Measurements from ENCODE around the gene SMG9.

SMG9 gene

DNA sequence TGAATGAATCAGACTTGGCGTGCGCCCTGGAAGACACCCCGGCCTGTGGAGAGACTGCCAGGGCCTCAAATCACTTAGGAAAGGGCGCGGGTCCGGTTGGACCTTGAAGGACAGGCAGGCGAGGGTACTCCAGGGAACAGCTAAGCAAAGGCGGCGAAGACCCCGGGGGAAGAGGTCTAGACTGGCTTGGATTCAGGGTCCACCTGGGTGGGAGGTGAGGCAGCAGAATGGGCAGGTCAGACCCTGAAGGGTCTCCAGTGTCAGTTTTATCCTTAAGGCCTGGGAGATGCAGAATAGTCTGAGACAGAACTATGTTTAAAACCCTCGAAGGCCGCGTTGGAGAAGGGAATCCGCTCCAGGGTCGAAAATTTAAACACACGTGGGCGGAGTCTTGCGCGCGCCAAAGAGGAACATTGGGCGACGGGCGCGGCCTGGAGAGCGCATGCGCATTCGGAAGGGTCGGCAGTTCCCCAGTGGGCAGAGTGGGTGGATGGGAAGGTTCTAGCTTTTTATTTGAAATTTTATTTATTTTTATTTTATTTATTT is 567 bp upstream of the SMG9 start:
- peak overlapping the region; percentile 100 for H3K27ac Mint-ChIP-seq
- H3K36me3 Mint-ChIP-seq, result peaks cover 30 to 47% of the 10 kb centered on the region in 2 donors
- H3K27me3 Mint-ChIP-seq, result no peaks in the 10 kb centered on the region
- ATAC-seq (replicated peaks) (no peak), DNase-seq (peak; percentile 75)
- peak overlapping the region; percentile 97 to 99 for H3K4me3 Mint-ChIP-seq
- H3K9me3 Mint-ChIP-seq, result no peaks in the 10 kb centered on the region
- peaks cover 46 to 81% of the 10 kb centered on the region in 2 donors for H3K4me1 Mint-ChIP-seq

GRCh38 chr19:43754253-43754502 is 584 bp downstream of the SMG9 start:
- no peak for DNase-seq
- H3K27ac Mint-ChIP-seq, result peak overlapping the region; percentile 100
- no peaks in the 10 kb centered on the region for H3K9me3 Mint-ChIP-seq
- no peaks in the 10 kb centered on the region for H3K27me3 Mint-ChIP-seq
- peak in 1 of 2 donors; percentile 72 for ATAC-seq (replicated peaks)
- H3K36me3 Mint-ChIP-seq, result peaks cover 36 to 52% of the 10 kb centered on the region in 2 donors
- peak overlapping the region; percentile 97 to 99 for H3K4me3 Mint-ChIP-seq
- peaks cover 47 to 82% of the 10 kb centered on the region in 2 donors for H3K4me1 Mint-ChIP-seq

- H3K9me3 Mint-ChIP-seq, result no peaks in the 10 kb centered on the region
- peaks cover 51 to 73% of the 10 kb centered on the region in 2 donors for H3K4me1 Mint-ChIP-seq
- ATAC-seq (replicated peaks), result no peak
- DNase-seq, result no peak
- H3K27me3 Mint-ChIP-seq, result no peaks in the 10 kb centered on the region
- H3K4me3 Mint-ChIP-seq, result no peak overlapping the region
- peak overlapping the region; percentile 100 for H3K27ac Mint-ChIP-seq
- H3K36me3 Mint-ChIP-seq, result peaks cover 48 to 62% of the 10 kb centered on the region in 2 donors
Measured at GRCh38 chr19:43752287-43752875, 2.4 kb downstream of the SMG9 start.

DNA sequence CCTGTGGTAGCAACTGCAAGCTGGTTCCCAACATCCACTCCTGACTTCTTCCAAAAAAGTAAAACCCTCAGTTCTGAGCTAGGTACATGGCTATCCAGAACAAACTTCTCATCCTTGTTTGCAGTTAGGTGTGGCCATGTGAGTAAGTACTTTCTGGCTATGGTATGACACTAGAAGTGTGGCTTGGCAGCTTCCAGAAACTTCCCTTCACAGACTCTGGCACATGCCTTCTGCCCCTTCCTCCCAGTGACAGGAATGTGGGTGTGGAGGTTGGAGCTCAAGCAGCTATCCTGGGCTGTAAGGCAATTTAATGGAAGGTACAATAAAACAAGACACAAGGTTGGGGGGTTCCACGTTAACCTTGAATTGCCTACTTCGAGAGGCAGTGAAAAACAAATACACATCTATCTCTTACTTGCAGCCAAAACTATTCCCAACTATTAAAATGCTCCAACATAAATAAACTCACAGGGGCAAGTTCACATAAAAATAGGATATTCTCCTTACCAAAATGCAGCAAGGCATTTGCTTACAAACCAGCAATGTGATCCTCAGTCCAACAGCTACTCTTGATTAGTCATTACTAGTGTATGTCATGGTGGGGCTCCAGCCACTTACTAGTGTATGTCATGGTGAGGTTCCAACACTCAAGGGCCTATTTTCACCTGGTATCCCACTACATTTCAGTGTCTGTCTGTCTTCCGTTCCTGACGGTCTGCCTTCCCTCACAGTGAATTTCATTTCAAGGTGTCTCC is 3.1 kb downstream of the SMG9 start:
- Mint-ChIP-seq H3K4me3 (no peak overlapping the region), H3K4me1 (peaks cover 50 to 66% of the 10 kb centered on the region in 2 donors)

GRCh38 chr19:43749898-43750297 is 4.9 kb downstream of the SMG9 start:
- DNase-seq, result no peak
- H3K36me3 Mint-ChIP-seq, result peaks cover 51 to 58% of the 10 kb centered on the region in 2 donors

More for the DNA sequence above, 3.1 kb downstream of the SMG9 start:
- H3K9me3 Mint-ChIP-seq, result no peaks in the 10 kb centered on the region
- no peaks in the 10 kb centered on the region for H3K27me3 Mint-ChIP-seq
- peaks cover 52 to 63% of the 10 kb centered on the region in 2 donors for H3K36me3 Mint-ChIP-seq
- ATAC-seq (replicated peaks), result no peak
- H3K27ac Mint-ChIP-seq, result peak overlapping the region; percentile 100
- no peak for DNase-seq

GRCh38 chr19:43749152-43749551 is 5.6 kb downstream of the SMG9 start:
- Mint-ChIP-seq H3K36me3 (peaks cover 52 to 58% of the 10 kb centered on the region in 2 donors), H3K27ac (peak overlapping the region; percentile 93), H3K4me1 (peaks cover 46 to 57% of the 10 kb centered on the region in 2 donors), H3K27me3 (no peaks in the 10 kb centered on the region), H3K9me3 (no peaks in the 10 kb centered on the region), H3K4me3 (no peak overlapping the region)
- no peak for ATAC-seq (replicated peaks)
- no peak for DNase-seq

More at GRCh38 chr19:43749898-43750297, 4.9 kb downstream of the SMG9 start:
- Mint-ChIP-seq H3K9me3 (no peaks in the 10 kb centered on the region), H3K4me3 (no peak overlapping the region), H3K4me1 (peaks cover 46 to 61% of the 10 kb centered on the region in 2 donors), H3K27ac (no peak overlapping the region), H3K27me3 (no peaks in the 10 kb centered on the region)
- no peak for ATAC-seq (replicated peaks)

- Mint-ChIP-seq H3K4me1 (peaks cover 45 to 52% of the 10 kb centered on the region in 2 donors), H3K27me3 (no peaks in the 10 kb centered on the region), H3K4me3 (peak overlapping the region in 1 of 2 donors; percentile 63), H3K9me3 (no peaks in the 10 kb centered on the region), H3K27ac (peak overlapping the region; percentile 93), H3K36me3 (peaks cover 57 to 63% of the 10 kb centered on the region in 2 donors)
- DNase-seq (no peak), ATAC-seq (replicated peaks) (no peak)
Measured at GRCh38 chr19:43748685-43749084, 6.1 kb downstream of the SMG9 start.

DNA sequence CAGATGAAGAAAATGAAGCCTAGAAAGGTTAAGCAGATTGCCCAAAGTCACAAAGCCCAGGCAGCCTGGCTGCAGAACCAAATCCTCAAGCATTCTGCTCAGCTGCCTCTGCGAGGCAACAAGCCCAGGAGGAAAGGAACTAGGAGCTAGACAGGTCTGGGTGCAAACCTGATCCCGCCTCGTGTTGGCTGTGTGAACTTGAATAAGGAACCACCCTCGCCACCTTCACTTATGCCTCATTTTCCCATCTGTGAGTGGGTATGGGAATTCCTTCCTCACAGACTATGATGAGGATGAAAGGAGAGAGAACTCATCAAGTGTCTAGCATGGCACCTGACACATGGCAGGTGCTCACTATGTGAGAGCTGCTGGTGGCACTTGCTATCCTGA is 6.6 kb downstream of the SMG9 start:
- no peak for ATAC-seq (replicated peaks)
- no peak for DNase-seq
- Mint-ChIP-seq H3K27ac (peak overlapping the region; percentile 93), H3K36me3 (peaks cover 59 to 63% of the 10 kb centered on the region in 2 donors), H3K4me3 (peak overlapping the region in 1 of 2 donors; percentile 18), H3K9me3 (no peaks in the 10 kb centered on the region), H3K27me3 (no peaks in the 10 kb centered on the region), H3K4me1 (peaks cover 43 to 47% of the 10 kb centered on the region in 2 donors)

DNA sequence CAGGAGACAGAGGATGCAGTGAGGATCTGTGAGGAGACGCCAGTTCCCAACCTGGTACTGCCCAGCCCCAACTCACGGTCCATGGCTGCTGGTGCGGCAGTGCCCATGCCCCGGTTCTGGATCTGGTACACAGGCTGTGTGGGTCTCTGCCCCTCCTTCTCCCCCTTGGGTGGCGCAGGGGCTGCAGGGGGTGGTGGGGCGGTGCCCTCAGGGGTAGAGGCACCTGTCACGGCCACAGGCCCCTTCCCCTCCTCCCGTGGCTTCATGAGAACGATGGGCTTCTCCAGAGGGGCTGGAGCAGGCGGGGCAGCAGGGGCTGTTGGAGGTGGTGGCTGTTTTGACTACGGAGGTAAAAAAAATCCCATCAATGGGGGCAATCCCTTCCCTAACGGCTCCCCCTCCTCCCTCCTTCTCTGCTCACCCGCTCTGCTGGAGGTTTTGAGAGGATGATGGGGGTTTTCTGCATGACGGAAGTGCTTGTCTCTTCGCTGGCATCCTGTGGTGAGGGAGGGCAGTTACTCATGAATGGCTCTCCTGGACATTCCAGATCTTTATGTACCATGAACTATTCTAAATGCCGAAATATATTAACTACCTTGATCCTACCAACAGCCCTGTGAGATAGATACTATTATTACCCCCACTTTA is 7.1 kb downstream of the SMG9 start:
- peaks cover 39 to 42% of the 10 kb centered on the region in 2 donors for H3K4me1 Mint-ChIP-seq
- H3K27ac Mint-ChIP-seq, result peak overlapping the region; percentile 85
- H3K36me3 Mint-ChIP-seq, result peaks cover 60 to 63% of the 10 kb centered on the region in 2 donors
- no peaks in the 10 kb centered on the region for H3K27me3 Mint-ChIP-seq
- ATAC-seq (replicated peaks) (peak in 1 of 2 donors; percentile 18), DNase-seq (no peak)
- no peaks in the 10 kb centered on the region for H3K9me3 Mint-ChIP-seq
- peak overlapping the region in 1 of 2 donors; percentile 18 for H3K4me3 Mint-ChIP-seq

DNA sequence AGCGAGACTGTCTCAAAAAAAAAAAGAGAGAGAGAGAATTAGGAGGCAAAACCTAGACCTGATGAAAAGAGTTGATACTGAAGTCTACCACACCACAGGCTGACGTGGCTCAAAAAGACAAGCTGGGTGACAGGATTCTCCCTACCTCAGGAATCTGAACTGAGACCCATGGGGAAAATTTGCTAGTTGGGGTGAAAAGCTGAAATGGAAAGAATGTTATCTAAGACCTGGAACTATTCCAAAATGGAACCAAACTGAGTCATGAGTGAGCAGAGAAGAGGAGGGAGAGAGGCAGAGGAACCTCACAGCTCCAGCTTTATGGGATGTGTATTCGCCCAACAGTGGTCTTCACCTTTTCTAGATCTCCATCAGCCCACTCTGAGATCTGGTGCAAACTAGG is 11.7 kb downstream of the SMG9 start:
- ATAC-seq (replicated peaks) (no peak), DNase-seq (no peak)
- no peaks in the 10 kb centered on the region for H3K9me3 Mint-ChIP-seq
- H3K27me3 Mint-ChIP-seq, result no peaks in the 10 kb centered on the region
- no peak overlapping the region for H3K4me3 Mint-ChIP-seq
- peaks cover 63 to 71% of the 10 kb centered on the region in 2 donors for H3K36me3 Mint-ChIP-seq
- H3K27ac Mint-ChIP-seq, result no peak overlapping the region
- peaks cover 17 to 22% of the 10 kb centered on the region in 2 donors for H3K4me1 Mint-ChIP-seq

DNA sequence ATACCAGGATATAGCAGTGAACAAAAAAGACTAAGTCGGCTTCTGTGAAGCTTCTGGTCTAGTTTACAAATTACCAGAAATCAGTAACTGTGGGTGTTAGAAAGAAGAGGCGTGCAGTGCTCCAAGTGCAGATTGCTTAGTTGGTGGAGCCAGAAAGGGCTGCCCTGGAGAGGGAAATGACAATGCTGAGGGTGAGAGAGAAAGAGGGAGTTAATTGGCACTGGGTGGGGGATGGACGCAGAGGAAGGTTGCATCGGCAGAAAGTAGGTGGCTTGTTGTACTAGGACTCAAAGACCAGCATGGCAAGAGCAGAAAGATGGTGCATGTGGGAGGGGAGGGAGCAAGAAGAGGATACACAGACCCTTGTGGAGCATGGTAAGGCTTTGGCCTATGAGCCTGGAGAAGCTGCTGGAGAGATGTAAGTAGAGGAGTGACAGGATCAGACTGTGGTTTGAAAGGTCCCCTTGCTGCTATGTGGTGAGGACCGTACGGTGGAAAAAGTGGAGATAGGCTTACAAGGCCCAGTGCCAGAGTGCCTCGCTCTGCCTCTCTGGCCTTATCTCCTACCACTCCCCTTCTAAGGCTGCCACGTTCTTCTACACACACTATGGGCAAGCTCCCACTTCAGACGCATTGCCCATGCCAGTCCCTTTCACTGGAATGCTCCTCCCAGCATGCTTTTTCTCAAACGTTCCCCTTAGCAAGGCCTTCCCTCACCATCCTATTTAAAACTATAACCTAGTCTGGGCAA is 13.5 kb downstream of the SMG9 start:
- H3K27ac Mint-ChIP-seq, result no peak overlapping the region
- H3K4me1 Mint-ChIP-seq, result peaks cover 10 to 18% of the 10 kb centered on the region in 2 donors
- ATAC-seq (replicated peaks) (no peak), DNase-seq (no peak)
- no peaks in the 10 kb centered on the region for H3K27me3 Mint-ChIP-seq
- H3K36me3 Mint-ChIP-seq, result peaks cover 61 to 74% of the 10 kb centered on the region in 2 donors
- H3K4me3 Mint-ChIP-seq, result no peak overlapping the region
- no peaks in the 10 kb centered on the region for H3K9me3 Mint-ChIP-seq

- DNase-seq (no peak), ATAC-seq (replicated peaks) (no peak)
- H3K9me3 Mint-ChIP-seq, result no peaks in the 10 kb centered on the region
- H3K4me1 Mint-ChIP-seq, result peaks cover 3 to 9% of the 10 kb centered on the region in 2 donors
- no peak overlapping the region for H3K4me3 Mint-ChIP-seq
- peaks cover 64 to 77% of the 10 kb centered on the region in 2 donors for H3K36me3 Mint-ChIP-seq
- H3K27ac Mint-ChIP-seq, result no peak overlapping the region
- H3K27me3 Mint-ChIP-seq, result no peaks in the 10 kb centered on the region
Measured at GRCh38 chr19:43739439-43740235, 15.1 kb downstream of the SMG9 start.

DNA sequence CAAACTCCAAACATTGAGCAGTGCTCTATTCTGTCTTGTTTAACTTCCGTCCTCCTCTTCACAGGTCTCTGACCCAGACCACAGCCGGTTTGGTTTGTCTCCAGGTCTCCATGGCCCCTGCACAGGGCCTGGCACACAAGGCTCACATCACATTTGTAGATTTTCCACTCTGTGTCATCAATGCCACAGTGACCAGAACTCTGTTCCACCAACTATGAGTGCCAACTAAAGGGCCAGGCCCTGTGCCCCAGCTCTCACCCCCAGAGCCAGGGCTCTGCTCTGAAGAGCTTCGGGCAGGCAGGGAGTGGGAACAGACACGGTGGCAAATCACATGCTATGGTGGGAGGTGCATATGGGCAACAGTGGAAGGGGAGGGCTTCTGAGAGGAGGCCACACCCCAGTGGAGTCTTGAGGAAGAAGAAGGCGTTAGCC is 16.0 kb downstream of the SMG9 start:
- no peak for ATAC-seq (replicated peaks)
- Mint-ChIP-seq H3K4me3 (no peak overlapping the region), H3K27ac (no peak overlapping the region), H3K36me3 (peaks cover 65 to 77% of the 10 kb centered on the region in 2 donors), H3K27me3 (no peaks in the 10 kb centered on the region), H3K4me1 (peaks cover 3 to 8% of the 10 kb centered on the region in 2 donors), H3K9me3 (no peaks in the 10 kb centered on the region)
- DNase-seq, result no peak

Data from stimulated activated naive B cell treated with anti-CD40 and anti-IgM and Interleukin-4, amounts not matched to agents 10 μg/mL and 1 μg/mL and 100 μg/mL, for 72 hours (primary cell).